G401.6 (cell line): ENCODE data around the gene PMAIP1.

Experiments
- FAIRE-seq: peaks from 2 replicates; lab custom pipeline; 2012; peaks lifted over from hg19 to GRCh38; lab: Jason Lieb, UNC

Gene PMAIP1

GRCh38 chr18:59915606-59916005 is 15.8 kb downstream of the PMAIP1 start:
- no peak for FAIRE-seq

- FAIRE-seq: no peak
These were observed 16.9 kb downstream of the PMAIP1 start for GRCh38 chr18:59916746-59917145.

- no peak for FAIRE-seq
These were observed 17.6 kb downstream of the PMAIP1 start for GRCh38 chr18:59917422-59917821.

GRCh38 chr18:59918320-59918755 is 18.5 kb downstream of the PMAIP1 start:
- FAIRE-seq: no peak

GRCh38 chr18:59918997-59919396 is 19.2 kb downstream of the PMAIP1 start:
- FAIRE-seq: no peak

- FAIRE-seq: no peak
These were observed 21.6 kb downstream of the PMAIP1 start for GRCh38 chr18:59921384-59921891.

- no peak for FAIRE-seq
These were observed 23.9 kb downstream of the PMAIP1 start for GRCh38 chr18:59923539-59924196.

GRCh38 chr18:59926131-59926530 is 26.3 kb downstream of the PMAIP1 start:
- FAIRE-seq: no peak

- FAIRE-seq: no peak
These were observed 27.5 kb downstream of the PMAIP1 start for GRCh38 chr18:59927246-59927825.

GRCh38 chr18:59928201-59928600 is 28.4 kb downstream of the PMAIP1 start:
- FAIRE-seq: no peak

GRCh38 chr18:59929621-59930295 is 30.0 kb downstream of the PMAIP1 start:
- no peak for FAIRE-seq

- no peak for FAIRE-seq
These were observed 32.6 kb downstream of the PMAIP1 start for GRCh38 chr18:59932401-59932800.

- no peak for FAIRE-seq
These were observed 38.9 kb downstream of the PMAIP1 start for GRCh38 chr18:59938676-59939075.

GRCh38 chr18:59939127-59939526 is 39.3 kb downstream of the PMAIP1 start:
- FAIRE-seq: no peak

GRCh38 chr18:59940068-59940467 is 40.3 kb downstream of the PMAIP1 start:
- no peak for FAIRE-seq

GRCh38 chr18:59941331-59941730 is 41.5 kb downstream of the PMAIP1 start:
- FAIRE-seq: no peak

GRCh38 chr18:59942601-59943000 is 42.8 kb downstream of the PMAIP1 start:
- FAIRE-seq: no peak

- no peak for FAIRE-seq
These were observed 45.7 kb downstream of the PMAIP1 start for GRCh38 chr18:59945544-59945943.

- FAIRE-seq: no peak
These were observed 50.6 kb downstream of the PMAIP1 start for GRCh38 chr18:59950215-59950944.

GRCh38 chr18:59951591-59951990 is 51.8 kb downstream of the PMAIP1 start:
- no peak for FAIRE-seq

GRCh38 chr18:59952283-59953007 is 52.6 kb downstream of the PMAIP1 start:
- no peak for FAIRE-seq
